Effector memory CD8-positive, alpha-beta T cell (primary cell): ENCODE data around the gene AKR1D1.

Experiments
- ATAC-seq: fragments of 150-1000 bp; cut with Tn5 transposase; replicated peaks from 2 replicates; pipeline ENCODE4 v1.10.0; 2021; ENCODE audit warnings: mild to moderate bottlenecking, moderate library complexity
- DNase-seq, 3 experiments: peaks; one replicate each; pipeline ENCODE4 v3.0.0; 2021
- H3K27ac Mint-ChIP-seq, 2 donors: one replicate each; pipeline ENCODE4 v1.8.0; 2022; ENCODE audit warnings: mild to moderate bottlenecking in 2 of 2, mixed read lengths in 2 of 2, moderate library complexity in 2 of 2
- H3K27me3 Mint-ChIP-seq, 2 donors: one replicate each; pipeline ENCODE4 v1.8.0; 2022; ENCODE audit warnings: mixed read lengths in 2 of 2
- H3K36me3 Mint-ChIP-seq: one replicate; pipeline ENCODE4 v1.8.0; 2022; ENCODE audit warnings: mild to moderate bottlenecking, moderate library complexity, mixed read lengths; ENCODE audit not compliant: insufficient read depth
- H3K4me1 Mint-ChIP-seq, 2 donors: one replicate each; pipeline ENCODE4 v1.8.0; 2022; ENCODE audit warnings: low read depth in 2 of 2, mixed read lengths in 2 of 2
- H3K4me3 Mint-ChIP-seq, 2 donors: one replicate each; pipeline ENCODE4 v1.8.0; 2022; ENCODE audit warnings: mild to moderate bottlenecking in 2 of 2, mixed read lengths in 2 of 2, moderate library complexity in 2 of 2
- H3K9me3 Mint-ChIP-seq, 2 donors: one replicate each; pipeline ENCODE4 v1.8.0; 2022; ENCODE audit warnings: mixed read lengths in 2 of 2

AKR1D1 gene

DNA sequence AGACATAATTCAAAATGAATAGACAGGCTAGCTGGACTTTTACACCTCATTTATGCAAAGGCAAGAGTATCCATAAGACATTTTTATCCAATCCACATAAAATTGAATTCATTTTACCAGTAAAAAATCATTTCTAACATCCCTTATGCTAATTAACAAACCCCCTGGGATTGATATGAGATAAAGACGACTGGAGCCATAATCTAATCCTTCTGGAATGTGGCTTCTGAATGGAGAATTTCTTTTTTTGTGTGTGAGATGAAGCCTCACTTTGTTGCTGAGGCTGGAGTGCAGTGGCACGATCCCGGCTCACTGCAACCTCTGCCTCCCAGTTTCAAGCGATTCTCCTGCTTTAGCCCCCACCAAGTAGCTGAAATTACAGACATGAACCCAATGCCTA, 90.4 kb downstream of the AKR1D1 start:
- H3K9me3 Mint-ChIP-seq = peaks cover 0 to 15% of the 10 kb centered on the region in 2 donors
- H3K4me3 Mint-ChIP-seq = no peak overlapping the region
- DNase-seq (no peak), ATAC-seq (no peak)
- peaks cover 0 to 3% of the 10 kb centered on the region in 2 donors for H3K4me1 Mint-ChIP-seq
- peaks cover 32 to 44% of the 10 kb centered on the region in 2 donors for H3K27me3 Mint-ChIP-seq
- H3K27ac Mint-ChIP-seq = no peak overlapping the region
- H3K36me3 Mint-ChIP-seq = peaks cover 3% of the 10 kb centered on the region

DNA sequence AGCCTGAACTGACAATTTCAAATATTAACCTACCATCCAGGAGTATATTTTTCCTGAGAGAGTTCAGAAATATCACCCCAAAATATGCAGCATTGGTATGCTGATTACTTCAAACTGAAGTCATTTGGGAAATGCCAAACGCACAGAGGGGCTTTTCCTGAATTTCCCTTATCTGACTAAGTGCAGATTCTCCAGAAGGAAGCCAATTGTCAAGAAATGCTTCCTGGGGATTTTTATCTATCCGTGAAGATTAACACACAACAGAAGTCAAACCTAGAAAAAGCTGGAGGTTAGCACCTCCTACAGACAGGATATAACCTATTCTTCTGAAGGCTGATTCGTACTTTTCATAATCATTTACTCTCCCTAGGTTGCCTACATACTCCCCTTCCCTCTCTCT, 91.0 kb downstream of the AKR1D1 start:
- no peak overlapping the region for H3K4me3 Mint-ChIP-seq
- H3K27me3 Mint-ChIP-seq = peaks cover 32 to 45% of the 10 kb centered on the region in 2 donors
- no peak overlapping the region for H3K27ac Mint-ChIP-seq
- H3K9me3 Mint-ChIP-seq = peaks cover 0 to 15% of the 10 kb centered on the region in 2 donors
- DNase-seq (no peak), ATAC-seq (no peak)
- peaks cover 3% of the 10 kb centered on the region for H3K36me3 Mint-ChIP-seq
- peaks cover 0 to 3% of the 10 kb centered on the region in 2 donors for H3K4me1 Mint-ChIP-seq

- peaks cover 0 to 15% of the 10 kb centered on the region in 2 donors for H3K9me3 Mint-ChIP-seq
- peaks cover 32 to 50% of the 10 kb centered on the region in 2 donors for H3K27me3 Mint-ChIP-seq
- H3K4me1 Mint-ChIP-seq = peaks cover 0 to 3% of the 10 kb centered on the region in 2 donors
- no peak for DNase-seq
- no peak overlapping the region for H3K27ac Mint-ChIP-seq
- peaks cover 3% of the 10 kb centered on the region for H3K36me3 Mint-ChIP-seq
- ATAC-seq = no peak
- no peak overlapping the region for H3K4me3 Mint-ChIP-seq
Measured at GRCh38 chr7:138167869-138168296, 91.6 kb downstream of the AKR1D1 start.
